Esophagus muscularis mucosa (tissue), 4 donors: ENCODE results near the gene FOS. TPM values are rescaled to one million over a fixed set of nuclear protein-coding genes. Genes with fewer than 3 reads are reported as not detected.

ENCODE experiments used
- DNase-seq: peaks from one replicate; pipeline ENCODE4 v3.0.0-alpha.2; 2017; ENCODE audit errors: extremely low spot score
- H3K27ac ChIP-seq, 4 donors: fragments of 200-600 bp; sonication (generic); replicated peaks in 1 of 4; 1 replicate in 3 of 4; 2 replicates in 1 of 4; pipeline ENCODE4 v1.5.1; 2016 to 2019; ENCODE audit warnings: mild to moderate bottlenecking in 1 of 4
- H3K27me3 ChIP-seq, 4 donors: fragments of 200-600 bp; sonication (generic); one replicate each; pipeline versions ENCODE4 v1.5.1 to v1.6.0; 2016 to 2019
- H3K36me3 ChIP-seq, 4 donors: fragments of 200-600 bp; sonication (generic); one replicate each; pipeline ENCODE4 v1.5.1; 2016 to 2019
- H3K4me1 ChIP-seq, 4 donors: fragments of 200-600 bp; sonication (generic); one replicate each; pipeline ENCODE4 v1.5.1; 2016 to 2019
- H3K4me3 ChIP-seq, 4 donors: fragments of 200-600 bp; sonication (generic); 1 replicate in 2 of 4; 2 replicates in 2 of 4; pipeline ENCODE4 v1.5.1; 2016 to 2019; ENCODE audit warnings: mild to moderate bottlenecking in 4 of 4, moderate library complexity in 1 of 4
- H3K9me3 ChIP-seq, 4 donors: fragments of 200-600 bp; sonication (generic); 1 replicate in 3 of 4; 2 replicates in 1 of 4; pipeline ENCODE4 v1.5.1; 2016 to 2019
- CTCF ChIP-seq, 3 experiments: fragments of 200-600 bp in 2 of 3; fragments of 450-650 bp in 1 of 3; sonication (generic) in 2 of 3; IDR thresholded peaks; one replicate each; pipeline ENCODE4 v1.5.1; 2017 to 2019; ENCODE audit warnings: antibody characterized with exemption in 3 of 3, mild to moderate bottlenecking in 2 of 3, moderate library complexity in 1 of 3
- EP300 ChIP-seq: sonication (generic); formaldehyde crosslinking; IDR thresholded peaks from one replicate; pipeline ENCODE4 v1.6.1; 2017; ENCODE audit warnings: antibody characterized with exemption
- POLR2A ChIP-seq: fragments of 450-650 bp; IDR thresholded peaks from one replicate; pipeline ENCODE4 v1.6.1; 2017; ENCODE audit warnings: antibody characterized with exemption, moderate library complexity, mild to moderate bottlenecking, low read depth
- POLR2AphosphoS5 ChIP-seq, 2 donors: sonication (generic); formaldehyde crosslinking; IDR thresholded peaks; one replicate each; pipeline ENCODE4 v1.6.1; 2017; ENCODE audit warnings: antibody characterized with exemption in 2 of 2
- WGBS: methylation state at CpG from one replicate; pipeline ENCODE4 v1.1.5; 2018; 5-methylcytosine and 5-hydroxymethylcytosine counted together
- intact Hi-C: fragments of 100-400 bp; cut with DNase I; formaldehyde crosslinking; loops from one replicate; pipeline ENCODE4 v1.15.1; 2023
- total RNA-seq, 4 donors: library from RNA; depleted of rRNA; stranded (reverse); fragments of >200 nt; gene quantifications; one replicate each; pipeline versions ENCODE4 v1.1.0 to v1.2.1, GENCODE V29; 2016

FOS gene
- total RNA-seq, 4 donors from 2014 or later = 68.6 to 695 (median 143) TPM

GRCh38 chr14:75236901-75237419 is 41.7 kb upstream of the FOS start:
- no peak for DNase-seq
- Histone ChIP-seq H3K27me3 (no peaks in the 10 kb centered on the region), H3K4me1 (peaks cover 30 to 43% (median 38%) of the 10 kb centered on the region in 4 donors), H3K9me3 (no peaks in the 10 kb centered on the region), H3K27ac (peak overlapping the region; percentile 84 to 88 (median 85)), H3K36me3 (no peaks in the 10 kb centered on the region), H3K4me3 (peak overlapping the region in 1 of 4 donors; percentile 2)
- 44% methylated on average over 9 of the region's 9 CpGs for WGBS
- TF ChIP-seq POLR2A (no peak), EP300 (no peak), CTCF (IDR thresholded peaks at IDR 0.05) (no peak), POLR2AphosphoS5 (IDR thresholded peaks at IDR 0.05) (no peak)
- intact Hi-C loops = loop anchor here (5.0 kb wide), 1 partner anchor 60 kb away; no protein-coding TSS in a partner anchor

GRCh38 chr14:75238756-75239455 is 39.7 kb upstream of the FOS start:
- no peaks in the 10 kb centered on the region for H3K36me3 ChIP-seq
- DNase-seq = no peak
- H3K27me3 ChIP-seq = no peaks in the 10 kb centered on the region
- no peaks in the 10 kb centered on the region for H3K9me3 ChIP-seq
- TF ChIP-seq EP300 (no peak), POLR2AphosphoS5 (IDR thresholded peaks at IDR 0.05) (peak; percentile 31 to 34), CTCF (IDR thresholded peaks at IDR 0.05) (peak in 2 of 3 experiments; percentile 16 to 33), POLR2A (no peak)
- 57% methylated on average over 8 of the region's 11 CpGs for WGBS
- intact Hi-C loops = loop anchor here (5.0 kb wide), 1 partner anchor 58 kb away; no protein-coding TSS in a partner anchor
- H3K4me3 ChIP-seq = no peak overlapping the region
- peak overlapping the region; percentile 84 to 88 (median 85) for H3K27ac ChIP-seq
- H3K4me1 ChIP-seq = peaks cover 30 to 57% (median 51%) of the 10 kb centered on the region in 4 donors

- TF ChIP-seq POLR2A (no peak), POLR2AphosphoS5 (IDR thresholded peaks at IDR 0.05) (no peak), CTCF (IDR thresholded peaks at IDR 0.05) (no peak), EP300 (no peak)
- intact Hi-C loops = no loop called here
Measured at GRCh38 chr14:75240781-75241180, 37.8 kb upstream of the FOS start.

GRCh38 chr14:75242546-75243273 is 35.9 kb upstream of the FOS start:
- 54% methylated on average over 12 of the region's 12 CpGs for WGBS
- intact Hi-C loops = no loop called here
- TF ChIP-seq POLR2A (no peak), EP300 (peak; percentile 87), POLR2AphosphoS5 (IDR thresholded peaks at IDR 0.05) (peak; percentile 63 to 74), CTCF (IDR thresholded peaks at IDR 0.05) (no peak)

More at GRCh38 chr14:75240781-75241180, 37.8 kb upstream of the FOS start:
- 96% methylated on average over 5 of the region's 6 CpGs for WGBS
- Histone ChIP-seq H3K4me1 (peaks cover 30 to 57% (median 48%) of the 10 kb centered on the region in 4 donors), H3K27ac (peak overlapping the region in 3 of 4 donors; percentile 85 to 88 (median 85)), H3K4me3 (no peak overlapping the region), H3K27me3 (no peaks in the 10 kb centered on the region), H3K9me3 (no peaks in the 10 kb centered on the region), H3K36me3 (no peaks in the 10 kb centered on the region)
- DNase-seq = no peak

More at GRCh38 chr14:75242546-75243273, 35.9 kb upstream of the FOS start:
- Histone ChIP-seq H3K27me3 (no peaks in the 10 kb centered on the region), H3K36me3 (no peaks in the 10 kb centered on the region), H3K4me1 (peaks cover 18 to 43% (median 35%) of the 10 kb centered on the region in 4 donors), H3K27ac (peak overlapping the region; percentile 45 to 76 (median 64)), H3K4me3 (no peak overlapping the region), H3K9me3 (no peaks in the 10 kb centered on the region)
- DNase-seq = no peak
